Calu3 (cell line): ENCODE measurements around the gene TCTN1. TPM values are rescaled to one million over a fixed set of nuclear protein-coding genes. Genes with fewer than 3 reads are reported as not detected.

Source experiments
- BruUV-seq: library from RNA; stranded (reverse); fragments of 400-500 nt; replicated peaks from 2 replicates; lab custom pipeline; 2021; lab: Mats Ljungman, UMichigan
- CTCF ChIA-PET: fragments of 300-600 bp; sonication (Branson Sonifier 250); formaldehyde crosslinking; loops from one replicate; lab custom pipeline; 2022; ENCODE audit warnings: antibody characterized with exemption; lab: Charles Lee
- DNase-seq: peaks from one replicate; pipeline ENCODE4 v3.0.0; 2022
- H3K27ac Mint-ChIP-seq: one replicate; pipeline ENCODE4 v1.8.0; 2022; ENCODE audit warnings: mixed read lengths; ENCODE audit not compliant: unreplicated experiment
- H3K27me3 Mint-ChIP-seq: one replicate; pipeline ENCODE4 v1.8.0; 2022; ENCODE audit warnings: mixed read lengths; ENCODE audit not compliant: unreplicated experiment
- H3K36me3 Mint-ChIP-seq: one replicate; pipeline ENCODE4 v1.8.0; 2022; ENCODE audit warnings: mild to moderate bottlenecking, moderate library complexity, mixed read lengths; ENCODE audit not compliant: insufficient read depth, unreplicated experiment
- H3K4me1 Mint-ChIP-seq: one replicate; pipeline ENCODE4 v1.8.0; 2022; ENCODE audit warnings: mild to moderate bottlenecking, low read depth, mixed read lengths; ENCODE audit not compliant: unreplicated experiment
- H3K4me3 Mint-ChIP-seq: one replicate; pipeline ENCODE4 v1.8.0; 2022; ENCODE audit warnings: mild to moderate bottlenecking, low read depth, moderate library complexity, mixed read lengths; ENCODE audit not compliant: unreplicated experiment
- H3K9me3 Mint-ChIP-seq: one replicate; pipeline ENCODE4 v1.8.0; 2022; ENCODE audit warnings: low read depth, mixed read lengths; ENCODE audit not compliant: unreplicated experiment
- CTCF ChIP-seq: fragments of 200-600 bp; IDR thresholded peaks from one replicate; pipeline ENCODE4 v1.8.0; 2022; ENCODE audit warnings: antibody characterized with exemption; ENCODE audit not compliant: unreplicated experiment
- intact Hi-C: fragments of 100-400 bp; cut with micrococcal nuclease; formaldehyde crosslinking; loops from one replicate; pipeline ENCODE4 v1.10.0; 2022; ENCODE audit not compliant: unreplicated experiment
- total RNA-seq: library from RNA; stranded (reverse); gene quantifications from 2 replicates; pipeline ENCODE4 v1.2.3, GENCODE V29; 2022

The TCTN1 gene
- total RNA-seq, 1 experiment from 2014 or later: 41.8 TPM

GRCh38 chr12:110616471-110617115, 2.7 kb downstream of the TCTN1 start:
- intact Hi-C loops: loop anchor here (5.0 kb wide), 1 partner anchor 81 kb away; no protein-coding TSS in a partner anchor
- no TSS peak for BruUV-seq

GRCh38 chr12:110619534-110619953, 5.6 kb downstream of the TCTN1 start:
- Mint-ChIP-seq H3K4me3 (no peak overlapping the region), H3K9me3 (no peaks in the 10 kb centered on the region), H3K4me1 (peaks cover 5% of the 10 kb centered on the region), H3K27ac (no peak overlapping the region), H3K27me3 (no peaks in the 10 kb centered on the region), H3K36me3 (peaks cover under 1% of the 10 kb centered on the region)
- no TSS peak for BruUV-seq
- CTCF ChIA-PET: interaction anchor here (0.6 kb wide), 1 partner anchor 537 kb away, joined by 3 read pairs; no protein-coding TSS in a partner anchor
- no peak for DNase-seq
- no peak for TF ChIP-seq CTCF
- intact Hi-C loops: loop anchor here (5.0 kb wide), 1 partner anchor 78 kb away; no protein-coding TSS in a partner anchor

More at GRCh38 chr12:110616471-110617115, 2.7 kb downstream of the TCTN1 start:
- DNase-seq: no peak
- Mint-ChIP-seq H3K4me1 (peaks cover 10% of the 10 kb centered on the region), H3K36me3 (peaks cover 11% of the 10 kb centered on the region), H3K9me3 (no peaks in the 10 kb centered on the region), H3K27me3 (no peaks in the 10 kb centered on the region), H3K4me3 (no peak overlapping the region), H3K27ac (no peak overlapping the region)
- no peak for TF ChIP-seq CTCF
- CTCF ChIA-PET: no interaction called here

DNA sequence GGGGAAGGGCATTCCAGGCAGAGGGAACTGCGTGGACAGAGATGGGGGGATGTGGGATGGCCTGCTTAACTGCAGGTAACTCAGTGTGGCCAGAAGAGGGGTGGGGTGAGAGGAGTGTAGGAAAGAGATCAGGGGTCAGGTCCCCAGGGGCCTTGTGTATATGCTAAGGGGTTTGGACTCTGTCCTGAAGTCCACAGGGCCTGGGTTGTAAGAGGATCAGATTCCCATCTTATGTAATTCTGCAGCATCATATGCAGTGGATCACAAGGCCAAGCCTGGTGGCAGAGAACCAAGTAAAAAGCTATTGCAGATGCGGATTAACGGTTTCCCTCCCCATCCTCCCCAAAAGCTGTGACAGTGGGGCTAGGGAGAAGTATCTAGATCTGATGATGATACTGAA, 8.7 kb downstream of the TCTN1 start:
- Mint-ChIP-seq H3K27ac (no peak overlapping the region), H3K36me3 (no peaks in the 10 kb centered on the region), H3K4me3 (no peak overlapping the region), H3K27me3 (no peaks in the 10 kb centered on the region), H3K4me1 (no peaks in the 10 kb centered on the region), H3K9me3 (no peaks in the 10 kb centered on the region)
- no peak for TF ChIP-seq CTCF
- intact Hi-C loops: no loop called here
- CTCF ChIA-PET: interaction anchor here (0.9 kb wide), 1 partner anchor 28 kb away, joined by 3 read pairs; no protein-coding TSS in a partner anchor
- no peak for DNase-seq
- no TSS peak for BruUV-seq

- BruUV-seq: no TSS peak
- H3K36me3 Mint-ChIP-seq: peaks cover 8% of the 10 kb centered on the region
- CTCF ChIA-PET: interaction anchor here (0.7 kb wide), 2 partner anchors 19 to 125 kb away, joined by 3 to 4 read pairs; partner anchors contain the start of gene RAD9B
- no peaks in the 10 kb centered on the region for H3K27me3 Mint-ChIP-seq
- no peak for TF ChIP-seq CTCF
- H3K4me3 Mint-ChIP-seq: no peak overlapping the region
- no peaks in the 10 kb centered on the region for H3K4me1 Mint-ChIP-seq
- H3K9me3 Mint-ChIP-seq: no peaks in the 10 kb centered on the region
- intact Hi-C loops: no loop called here
- H3K27ac Mint-ChIP-seq: no peak overlapping the region
- DNase-seq: no peak
Measured at GRCh38 chr12:110627500-110628195, 13.7 kb downstream of the TCTN1 start.
